NK-92 treated with Interleukin-12 subunit alpha and Interleukin-12 subunit beta, amount 100 ng/mL, for 24 hours (cell line): Measurements from ENCODE around the gene NUCB1.
A peak's percentile ranks its signal among the peaks of the same experiment; 100 is the strongest.

Experiments used
- DNase-seq: peaks from one replicate; lab custom pipeline; 2025; lab: John Stamatoyannopoulos, UW

NUCB1 gene

GRCh38 chr19:48935864-48936263, 35.8 kb downstream of the NUCB1 start:
- no peak for DNase-seq

- no peak for DNase-seq
Observed at GRCh38 chr19:48938256-48938655, 38.1 kb downstream of the NUCB1 start.

GRCh38 chr19:48940902-48941301, 40.8 kb downstream of the NUCB1 start:
- DNase-seq: no peak

- DNase-seq: no peak
Observed at GRCh38 chr19:48943081-48943480, 43.0 kb downstream of the NUCB1 start.

- DNase-seq: no peak
Observed at GRCh38 chr19:48945415-48945814, 45.3 kb downstream of the NUCB1 start.

GRCh38 chr19:48945817-48946216, 45.7 kb downstream of the NUCB1 start:
- no peak for DNase-seq

- DNase-seq: no peak
Observed at GRCh38 chr19:48946463-48947257, 46.5 kb downstream of the NUCB1 start.

GRCh38 chr19:48947258-48947542, 47.1 kb downstream of the NUCB1 start:
- no peak for DNase-seq

- DNase-seq: no peak
Observed at GRCh38 chr19:48950159-48950558, 50.0 kb downstream of the NUCB1 start.

- no peak for DNase-seq
Observed at GRCh38 chr19:48950830-48951519, 50.9 kb downstream of the NUCB1 start.

- no peak for DNase-seq
Observed at GRCh38 chr19:48953141-48953540, 53.0 kb downstream of the NUCB1 start.

GRCh38 chr19:48953990-48954594, 54.0 kb downstream of the NUCB1 start:
- DNase-seq: no peak

- peak; percentile 95 for DNase-seq
Observed at GRCh38 chr19:48954595-48955307, 54.6 kb downstream of the NUCB1 start, which contains the start of gene BAX. BAX (plus strand) TSS chr19:48954875; CDS start chr19:48954929, 54 bp downstream.

- no peak for DNase-seq
Observed at GRCh38 chr19:48955308-48955958, 55.3 kb downstream of the NUCB1 start.

- no peak for DNase-seq
Observed at GRCh38 chr19:48958006-48958405, 57.9 kb downstream of the NUCB1 start.

- DNase-seq: no peak
Observed at GRCh38 chr19:48959341-48960239, 59.5 kb downstream of the NUCB1 start.

GRCh38 chr19:48961051-48961649, 61.0 kb downstream of the NUCB1 start:
- DNase-seq: no peak

GRCh38 chr19:48961673-48962028, 61.5 kb downstream of the NUCB1 start:
- DNase-seq: no peak

- no peak for DNase-seq
Observed at GRCh38 chr19:48962029-48962848, 62.1 kb downstream of the NUCB1 start.

GRCh38 chr19:48962849-48963165, 62.7 kb downstream of the NUCB1 start:
- DNase-seq: no peak
